Thyroid gland (tissue), 4 donors: ENCODE results near the gene SPNS1. TPM values are rescaled to one million over a fixed set of nuclear protein-coding genes. Genes with fewer than 3 reads are reported as not detected.

Experiments
- DNase-seq, 2 donors: peaks; one replicate each; pipeline ENCODE4 v3.0.0-alpha.2; 2019
- H3K27ac ChIP-seq, 3 donors: fragments of 200-600 bp; sonication (generic); 1 replicate in 2 of 3; 2 replicates in 1 of 3; pipeline ENCODE4 v1.5.1; 2016 to 2019; ENCODE audit warnings: mild to moderate bottlenecking in 1 of 3, moderate library complexity in 1 of 3
- H3K27me3 ChIP-seq: fragments of 200-600 bp; sonication (generic); one replicate; pipeline ENCODE4 v1.5.1; 2019
- H3K36me3 ChIP-seq, 2 donors: fragments of 200-600 bp; sonication (generic); one replicate each; pipeline ENCODE4 v1.5.1; 2016 to 2019
- H3K4me1 ChIP-seq, 2 donors: fragments of 200-600 bp; sonication (generic); one replicate each; pipeline ENCODE4 v1.5.1; 2017 to 2019
- H3K4me3 ChIP-seq, 3 donors: fragments of 200-600 bp; sonication (generic); replicated peaks in 1 of 3; 1 replicate in 2 of 3; 2 replicates in 1 of 3; pipeline ENCODE4 v1.5.1; 2016; ENCODE audit warnings: mild to moderate bottlenecking in 1 of 3
- H3K9me3 ChIP-seq: fragments of 200-600 bp; sonication (generic); one replicate; pipeline ENCODE4 v1.5.1; 2017
- POLR2A ChIP-seq, 2 donors: fragments of 450-650 bp; IDR thresholded peaks; one replicate each; pipeline ENCODE4 v1.6.1; 2017; ENCODE audit warnings: antibody characterized with exemption in 2 of 2, mild to moderate bottlenecking in 2 of 2, moderate library complexity in 1 of 2
- whole genome bisulfite sequencing, 2 donors: methylation state at CpG; one replicate each; pipeline ENCODE4 v1.1.5; 2017; 5-methylcytosine and 5-hydroxymethylcytosine counted together
- intact Hi-C: fragments of 100-400 bp; cut with DNase I; formaldehyde crosslinking; loops from one replicate; pipeline ENCODE4 v1.15.1; 2023
- total RNA-seq, 4 donors: library from RNA; depleted of rRNA; stranded (reverse); fragments of >200 nt; gene quantifications; one replicate each; pipeline ENCODE4 v1.2.3, GENCODE V29; 2016
- TF ChIP-seq, protein P1 (sequence below), 6 experiments: fragments of 200-600 bp in 3 of 6; fragments of 450-650 bp in 3 of 6; sonication (generic) in 3 of 6; IDR thresholded peaks; one replicate each; pipeline ENCODE4 v1.5.1; 2016 to 2019; ENCODE audit warnings: antibody characterized with exemption in 6 of 6, mild to moderate bottlenecking in 2 of 6, inconsistent platforms in 1 of 6, moderate library complexity in 1 of 6

SPNS1 gene
- total RNA-seq, 4 donors from 2014 or later = 16.5 to 24.2 (median 20.6) TPM

DNA sequence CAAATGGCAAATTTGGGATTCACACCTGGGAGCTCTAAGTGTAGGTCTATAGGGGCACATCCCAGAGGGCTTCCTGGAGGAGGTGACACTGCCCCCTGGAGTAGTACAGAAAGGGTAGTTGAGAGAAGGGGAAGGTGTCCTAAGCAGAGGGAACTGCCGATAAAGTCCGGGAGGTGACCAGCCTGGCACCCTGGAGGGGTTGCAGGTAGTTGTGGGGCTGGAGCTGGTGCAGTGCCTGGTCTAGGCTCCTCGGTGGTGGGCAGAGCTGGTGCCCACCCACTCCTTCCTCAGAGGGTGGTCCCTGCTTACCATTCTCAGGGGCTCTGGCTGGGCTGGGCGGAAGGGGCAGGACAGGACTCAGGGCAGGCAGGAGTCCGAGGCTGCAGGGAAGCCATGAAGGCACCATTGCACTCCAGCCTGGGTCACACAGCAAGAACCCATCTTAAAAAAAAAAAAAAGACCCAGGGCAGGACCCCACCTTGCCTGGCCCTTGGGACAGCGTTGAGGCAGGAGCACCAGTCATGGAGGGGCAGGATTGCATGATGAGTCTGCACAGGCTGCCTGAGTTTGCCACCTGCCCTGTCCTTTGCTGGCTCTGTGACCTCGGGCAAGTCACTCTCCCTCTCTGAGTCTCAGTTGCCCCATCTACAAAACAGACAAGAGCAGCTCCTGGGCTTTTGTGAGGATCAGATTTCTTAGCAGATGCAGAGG is 54.0 kb downstream of the SPNS1 start:
- DNase-seq = no peak
- intact Hi-C loops = no loop called here
- Histone ChIP-seq H3K4me1 (no peaks in the 10 kb centered on the region), H3K9me3 (no peaks in the 10 kb centered on the region), H3K27me3 (no peaks in the 10 kb centered on the region), H3K36me3 (no peaks in the 10 kb centered on the region), H3K27ac (no peak overlapping the region), H3K4me3 (no peak overlapping the region)
- no peak for TF ChIP-seq POLR2A (IDR thresholded peaks at IDR 0.05)
- TF ChIP-seq, protein P1, sequence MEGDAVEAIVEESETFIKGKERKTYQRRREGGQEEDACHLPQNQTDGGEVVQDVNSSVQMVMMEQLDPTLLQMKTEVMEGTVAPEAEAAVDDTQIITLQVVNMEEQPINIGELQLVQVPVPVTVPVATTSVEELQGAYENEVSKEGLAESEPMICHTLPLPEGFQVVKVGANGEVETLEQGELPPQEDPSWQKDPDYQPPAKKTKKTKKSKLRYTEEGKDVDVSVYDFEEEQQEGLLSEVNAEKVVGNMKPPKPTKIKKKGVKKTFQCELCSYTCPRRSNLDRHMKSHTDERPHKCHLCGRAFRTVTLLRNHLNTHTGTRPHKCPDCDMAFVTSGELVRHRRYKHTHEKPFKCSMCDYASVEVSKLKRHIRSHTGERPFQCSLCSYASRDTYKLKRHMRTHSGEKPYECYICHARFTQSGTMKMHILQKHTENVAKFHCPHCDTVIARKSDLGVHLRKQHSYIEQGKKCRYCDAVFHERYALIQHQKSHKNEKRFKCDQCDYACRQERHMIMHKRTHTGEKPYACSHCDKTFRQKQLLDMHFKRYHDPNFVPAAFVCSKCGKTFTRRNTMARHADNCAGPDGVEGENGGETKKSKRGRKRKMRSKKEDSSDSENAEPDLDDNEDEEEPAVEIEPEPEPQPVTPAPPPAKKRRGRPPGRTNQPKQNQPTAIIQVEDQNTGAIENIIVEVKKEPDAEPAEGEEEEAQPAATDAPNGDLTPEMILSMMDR (IDR thresholded peaks at IDR 0.05) = no peak
- WGBS, 2 donors = 73 to 87% methylated on average over 4 to 6 of the region's 7 CpGs

DNA sequence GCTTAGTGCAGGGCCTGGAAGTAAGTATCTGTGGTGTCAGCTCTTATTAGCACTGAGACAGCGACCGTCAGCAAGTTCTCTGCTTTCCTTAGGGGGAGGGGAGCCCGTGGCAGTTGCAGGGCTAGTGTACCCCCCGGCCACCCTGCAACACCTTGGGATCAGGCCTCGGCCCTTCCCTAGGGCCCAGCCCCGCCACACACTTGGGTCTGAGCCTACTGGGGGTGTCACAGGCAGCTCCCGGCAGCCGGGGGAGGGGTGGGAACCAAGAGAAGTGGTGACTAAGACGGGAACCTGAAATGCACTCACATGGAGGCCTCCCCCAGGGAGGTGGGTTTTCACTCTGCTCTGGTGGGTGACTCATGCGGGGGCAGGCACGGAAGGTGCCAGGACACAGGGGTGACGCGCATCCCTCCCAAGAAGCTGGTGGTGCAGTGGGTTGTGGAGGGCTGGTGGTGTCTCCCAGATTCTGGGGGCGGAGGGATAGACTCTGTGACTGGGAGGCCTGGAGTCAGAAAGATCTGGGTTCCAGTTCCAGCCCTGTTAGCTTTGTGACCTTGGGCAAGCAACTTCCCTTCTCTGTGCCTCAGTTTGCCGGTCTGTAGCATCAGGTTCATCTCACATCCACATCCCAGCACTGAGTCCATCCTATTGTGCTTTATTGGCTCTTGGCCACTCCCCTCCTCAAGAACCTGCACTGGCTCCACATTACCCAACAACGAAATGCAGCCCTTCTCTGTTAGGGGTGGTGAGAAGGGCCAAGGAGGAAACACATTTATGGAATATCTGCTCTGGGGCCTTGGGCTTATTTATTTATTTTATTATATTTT is 54.8 kb downstream of the SPNS1 start:
- H3K4me3 ChIP-seq = no peak overlapping the region
- DNase-seq = no peak
- no peaks in the 10 kb centered on the region for H3K36me3 ChIP-seq
- H3K27me3 ChIP-seq = no peaks in the 10 kb centered on the region
- no peaks in the 10 kb centered on the region for H3K9me3 ChIP-seq
- H3K27ac ChIP-seq = no peak overlapping the region
- intact Hi-C loops = no loop called here
- no peak for TF ChIP-seq POLR2A (IDR thresholded peaks at IDR 0.05)
- TF ChIP-seq, protein P1 (IDR thresholded peaks at IDR 0.05) = no peak
- H3K4me1 ChIP-seq = no peaks in the 10 kb centered on the region
- WGBS, 2 donors = 56 to 61% methylated on average over 12 of the region's 16 CpGs

DNA sequence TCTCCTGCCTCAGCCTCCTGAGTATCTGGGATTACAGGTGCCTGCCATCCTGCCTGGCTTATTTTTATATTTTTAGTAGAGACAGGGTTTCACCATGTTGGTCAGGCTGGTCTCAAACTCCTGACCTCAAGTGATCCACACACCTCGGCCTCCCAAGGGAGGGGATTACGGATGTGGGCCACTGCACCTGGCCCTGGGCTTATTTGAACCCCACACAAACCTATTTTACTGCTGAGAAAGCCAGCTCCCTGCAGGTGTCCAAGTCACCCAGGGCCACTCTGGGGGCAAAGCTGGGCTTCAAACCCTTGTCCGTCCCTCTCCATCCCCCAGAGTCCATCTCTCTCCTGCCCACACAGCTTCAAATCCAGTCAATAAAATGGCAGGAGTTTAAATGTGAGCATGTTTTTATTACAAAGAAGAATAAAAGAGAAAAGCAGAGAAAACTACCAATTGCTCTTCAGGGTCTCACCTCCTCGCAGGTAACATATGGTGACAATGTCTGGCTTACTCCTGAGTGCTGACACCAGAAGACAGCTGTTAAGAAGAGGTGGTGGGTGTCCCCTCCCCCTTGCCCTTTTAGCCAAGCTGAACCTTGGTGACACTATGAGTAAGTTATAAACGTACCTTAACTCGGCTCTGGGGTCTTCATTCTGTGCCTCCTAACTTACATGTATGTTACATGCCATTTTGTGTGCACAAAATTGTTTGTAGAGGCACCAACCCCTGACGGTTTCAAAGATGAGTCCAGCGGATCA is 55.7 kb downstream of the SPNS1 start:
- Histone ChIP-seq H3K36me3 (no peaks in the 10 kb centered on the region), H3K4me3 (no peak overlapping the region), H3K27ac (no peak overlapping the region), H3K9me3 (no peaks in the 10 kb centered on the region), H3K27me3 (no peaks in the 10 kb centered on the region), H3K4me1 (no peaks in the 10 kb centered on the region)
- 71 to 76% methylated on average over 8 of the region's 8 CpGs for WGBS, 2 donors
- TF ChIP-seq, protein P1 (IDR thresholded peaks at IDR 0.05) = no peak
- no peak for TF ChIP-seq POLR2A (IDR thresholded peaks at IDR 0.05)
- intact Hi-C loops = no loop called here
- no peak for DNase-seq

Other genes starting within 250 kb of the SPNS1 start
- 1 to 10 TPM; 1.2 to 8.2 (median 2.0) TPM for gene NPIPB9, start 223.0 kb upstream of the SPNS1 start, total RNA-seq
- gene ATXN2L, start 151.8 kb upstream of the SPNS1 start, total RNA-seq = 10 to 100 TPM; 49.3 to 78.7 (median 62.0) TPM
- gene TUFM, start 128.4 kb upstream of the SPNS1 start, total RNA-seq = 100 to 1,000 TPM in 3 of 4 donors, 10 to 100 TPM in 1; 95.7 to 172 (median 126) TPM
- gene SH2B1, start 110.9 kb upstream of the SPNS1 start, total RNA-seq = 10 to 100 TPM; 34.4 to 60.6 (median 38.8) TPM
- gene ATP2A1, start 96.3 kb upstream of the SPNS1 start, total RNA-seq = 1 to 10 TPM in 2 of 4 donors, under 1 TPM in 1, not detected in 1; 0.27 to 2.7 (median 2.3) TPM
- 10 to 100 TPM; 36.7 to 55.8 (median 41.2) TPM for gene RABEP2, start 49.5 kb upstream of the SPNS1 start, total RNA-seq
- gene CD19, start 42.8 kb upstream of the SPNS1 start, total RNA-seq = not detected
- 10 to 100 TPM; 20.5 to 33.6 (median 28.2) TPM for gene NFATC2IP, start 23.8 kb upstream of the SPNS1 start, total RNA-seq
- 10 to 100 TPM in 1 of 4 donors, 1 to 10 TPM in 3; 4.4 to 10.6 (median 7.0) TPM for gene LAT, start 10.3 kb downstream of the SPNS1 start, total RNA-seq